AG04449 (cell line): ENCODE data around the gene SMARCD1.

Experiments used
- CTCF ChIA-PET: fragments of 350-600 bp; formaldehyde crosslinking; extraction: SDS; loops from one replicate; lab custom pipeline; 2021; ENCODE audit warnings: antibody characterized with exemption; lab: Yijun Ruan, JAX
- POLR2A ChIA-PET: fragments of 400-600, 350-600 bp; formaldehyde crosslinking; extraction: SDS; loops from one replicate; lab custom pipeline; 2020; ENCODE audit warnings: antibody characterized with exemption, inconsistent platforms; lab: Yijun Ruan, JAX
- DNase-seq: peaks from one replicate; pipeline ENCODE4 v3.0.0-alpha.2; 2010; ENCODE audit warnings: low read depth, low spot score
- H3K4me3 ChIP-seq: 2 replicates; pipeline ENCODE4 v1.5.1; 2011; ENCODE audit warnings: low read depth, mild to moderate bottlenecking, control low read depth, low read length
- CTCF ChIP-seq: IDR thresholded peaks from one replicate; pipeline ENCODE4 v1.5.1; 2011; ENCODE audit warnings: mild to moderate bottlenecking, moderate library complexity, low read length, control low read depth, inconsistent platforms; ENCODE audit not compliant: insufficient read depth; ENCODE audit errors: missing control alignments

Gene SMARCD1

GRCh38 chr12:50107416-50108268, 22.5 kb downstream of the SMARCD1 start:
- DNase-seq = no peak
- H3K4me3 ChIP-seq = no peak overlapping the region
- POLR2A ChIA-PET = no interaction called here
- no peak for TF ChIP-seq CTCF
- CTCF ChIA-PET = interaction anchor here (0.6 to 6.2 kb wide), 9 partner anchors 7 to 66 kb away, joined by 3 to 144 read pairs (median 3); partner anchors contain the start of genes GPD1 and SMARCD1

GRCh38 chr12:50109319-50109718, 24.2 kb downstream of the SMARCD1 start:
- POLR2A ChIA-PET = interaction anchor here (0.7 kb wide), 1 partner anchor 18 kb away, joined by 4 read pairs; no protein-coding TSS in a partner anchor
- no peak overlapping the region for H3K4me3 ChIP-seq
- CTCF ChIA-PET = interaction anchor here (1.2 to 6.2 kb wide), 13 partner anchors 8 to 205 kb away, joined by 3 to 144 read pairs (median 25); partner anchors contain the start of genes CERS5, GPD1 and SMARCD1
- DNase-seq = no peak
- no peak for TF ChIP-seq CTCF

- POLR2A ChIA-PET = interaction anchor here (1.2 to 2.3 kb wide), 4 partner anchors 11 to 26 kb away, joined by 4 to 9 read pairs (median 6); partner anchors contain the start of gene SMARCD1
- no peak for DNase-seq
- no peak for TF ChIP-seq CTCF
- CTCF ChIA-PET = interaction anchor here (0.6 to 6.2 kb wide), 40 partner anchors 9 to 291 kb away, joined by 3 to 144 read pairs (median 8); partner anchors contain the start of genes CERS5, GPD1, LIMA1 and SMARCD1
- no peak overlapping the region for H3K4me3 ChIP-seq
These were observed 25.1 kb downstream of the SMARCD1 start for GRCh38 chr12:50110127-50110761.

GRCh38 chr12:50110762-50111351, 25.7 kb downstream of the SMARCD1 start:
- H3K4me3 ChIP-seq = no peak overlapping the region; the same call in 1 of the 2 replicates
- no peak for DNase-seq
- CTCF ChIA-PET = interaction anchor here (0.6 to 6.2 kb wide), 52 partner anchors 10 to 296 kb away, joined by 3 to 144 read pairs (median 6); partner anchors contain the start of genes CERS5, GPD1, LIMA1 and SMARCD1
- no peak for TF ChIP-seq CTCF
- POLR2A ChIA-PET = interaction anchor here (0.7 to 2.3 kb wide), 8 partner anchors 8 to 285 kb away, joined by 3 to 17 read pairs (median 5); partner anchors contain the start of genes FAM186A, GPD1 and SMARCD1

- ChIA-PET POLR2A (interaction anchor here (0.6 to 2.3 kb wide), 13 partner anchors 8 to 285 kb away, joined by 3 to 17 read pairs (median 5); partner anchors contain the start of genes CERS5, FAM186A, GPD1 and SMARCD1), CTCF (interaction anchor here (0.6 to 6.2 kb wide), 54 partner anchors 10 to 296 kb away, joined by 3 to 144 read pairs (median 6); partner anchors contain the start of genes CERS5, FAM186A, GPD1 and LIMA1)
- peak overlapping the region; percentile 46 for H3K4me3 ChIP-seq
- no peak for TF ChIP-seq CTCF
- no peak for DNase-seq
These were observed 26.2 kb downstream of the SMARCD1 start for GRCh38 chr12:50111395-50111692.
